SK-N-MC (cell line): ENCODE results near the gene NXF1.
A peak's percentile ranks its signal among the peaks of the same experiment; 100 is the strongest.
"Not testable (repeated sequence)": the region's sequence is repeated elsewhere in the genome, so short reads cannot be mapped to it uniquely, and the experiment has no call there.

ENCODE experiments used
- DNase-seq: peaks from one replicate; pipeline ENCODE4 v3.0.0-alpha.2; 2011; ENCODE audit warnings: low read depth, low spot score
- H3K27ac ChIP-seq: fragments of 200-600 bp; sonication (generic); 2 replicates; pipeline ENCODE4 v1.5.1; 2016; ENCODE audit warnings: mixed run types
- H3K36me3 ChIP-seq: fragments of 200-600 bp; sonication (generic); 2 replicates; pipeline ENCODE4 v1.6.1; 2017; ENCODE audit warnings: antibody characterized with exemption, low read length, mixed read lengths; ENCODE audit not compliant: insufficient read depth
- H3K4me3 ChIP-seq: fragments of 200-600 bp; sonication (generic); 2 replicates; pipeline ENCODE4 v1.5.1; 2016
- H3K9ac ChIP-seq: fragments of 200-600 bp; sonication (generic); 2 replicates; pipeline ENCODE4 v1.8.0; 2017; ENCODE audit warnings: mixed run types, mixed read lengths; ENCODE audit not compliant: insufficient read length
- H3K9me3 ChIP-seq: fragments of 200-600 bp; sonication (generic); 2 replicates; pipeline ENCODE4 v1.6.1; 2017; ENCODE audit warnings: low read depth, mild to moderate bottlenecking, antibody characterized with exemption, low read length, moderate library complexity, mixed read lengths
- EZH2 ChIP-seq: fragments of 200-600 bp; sonication (generic); IDR thresholded peaks from one replicate; pipeline ENCODE4 v1.6.1; 2017; ENCODE audit warnings: antibody characterized with exemption
- FOXP2 ChIP-seq: optimal IDR thresholded peaks from 2 replicates; pipeline ENCODE3; 2011; ENCODE audit warnings: mild to moderate bottlenecking, moderate library complexity; ENCODE audit not compliant: insufficient read depth; ENCODE audit errors: extremely low read length, control extremely low read depth
- POLR2AphosphoS5 ChIP-seq: IDR thresholded peaks from 2 replicates; pipeline ENCODE4 v1.6.1; 2012; ENCODE audit warnings: mild to moderate bottlenecking, low read depth, low read length, borderline replicate concordance

Gene NXF1

DNA sequence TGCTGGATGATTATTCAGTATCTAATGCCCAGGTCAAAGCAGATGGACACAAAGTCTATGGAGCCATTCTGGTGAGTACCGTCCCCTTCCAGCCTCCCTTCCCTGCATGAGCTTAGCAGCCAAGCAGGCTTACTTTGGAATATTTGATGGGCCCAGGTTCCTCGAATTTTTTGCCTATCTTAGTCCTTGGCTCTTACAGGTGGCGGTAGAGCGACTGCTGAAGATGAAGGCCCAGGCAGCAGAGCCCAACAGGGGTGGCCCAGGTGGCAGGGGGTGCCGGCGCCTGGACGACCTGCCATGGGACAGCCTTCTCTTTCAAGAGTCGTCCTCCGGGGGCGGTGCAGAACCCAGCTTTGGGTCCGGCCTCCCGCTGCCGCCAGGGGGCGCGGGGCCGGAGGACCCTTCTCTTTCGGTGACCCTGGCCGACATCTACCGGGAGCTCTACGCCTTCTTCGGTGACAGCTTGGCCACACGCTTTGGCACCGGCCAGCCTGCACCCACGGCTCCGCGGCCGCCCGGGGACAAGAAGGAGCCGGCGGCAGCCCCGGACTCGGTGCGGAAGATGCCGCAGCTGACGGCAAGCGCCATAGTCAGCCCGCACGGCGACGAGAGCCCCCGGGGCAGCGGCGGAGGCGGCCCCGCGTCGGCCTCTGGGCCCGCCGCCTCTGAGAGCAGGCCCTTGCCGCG lies 18.8 kb downstream of the NXF1 start:
- Histone ChIP-seq H3K4me3 (peak overlapping the region; percentile 85), H3K27ac (peak overlapping the region; percentile 89), H3K9me3 (no peaks in the 10 kb centered on the region), H3K9ac (peak overlapping the region; percentile 92), H3K36me3 (peaks cover 35% of the 10 kb centered on the region)
- TF ChIP-seq POLR2AphosphoS5 (no peak), EZH2 (no peak), FOXP2 (no peak)
- DNase-seq: no peak

DNA sequence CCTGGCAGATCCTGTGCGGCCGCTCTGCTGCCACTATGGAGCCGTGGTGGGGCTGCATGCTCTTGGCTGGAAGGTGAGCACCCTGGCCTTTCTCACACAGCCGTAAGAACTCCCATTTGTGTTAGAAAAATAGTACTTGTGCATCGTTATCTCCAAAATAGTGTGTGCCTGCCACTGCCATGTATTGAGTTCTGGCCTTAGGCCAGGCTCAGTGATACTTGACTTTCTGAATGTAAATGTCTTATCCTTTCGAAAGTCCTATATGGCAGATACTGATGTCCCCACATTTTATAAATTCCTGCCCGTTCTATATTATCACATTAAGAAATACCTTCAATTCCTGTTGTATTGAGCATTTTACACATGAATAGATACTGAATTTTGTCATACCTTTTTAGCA lies 22.5 kb downstream of the NXF1 start:
- H3K9me3 ChIP-seq: no peaks in the 10 kb centered on the region
- no peak overlapping the region for H3K9ac ChIP-seq
- H3K27ac ChIP-seq: no peak overlapping the region
- DNase-seq: no peak
- H3K4me3 ChIP-seq: no peak overlapping the region
- peaks cover 35% of the 10 kb centered on the region for H3K36me3 ChIP-seq
- TF ChIP-seq EZH2 (no peak), POLR2AphosphoS5 (no peak), FOXP2 (no peak)

DNA sequence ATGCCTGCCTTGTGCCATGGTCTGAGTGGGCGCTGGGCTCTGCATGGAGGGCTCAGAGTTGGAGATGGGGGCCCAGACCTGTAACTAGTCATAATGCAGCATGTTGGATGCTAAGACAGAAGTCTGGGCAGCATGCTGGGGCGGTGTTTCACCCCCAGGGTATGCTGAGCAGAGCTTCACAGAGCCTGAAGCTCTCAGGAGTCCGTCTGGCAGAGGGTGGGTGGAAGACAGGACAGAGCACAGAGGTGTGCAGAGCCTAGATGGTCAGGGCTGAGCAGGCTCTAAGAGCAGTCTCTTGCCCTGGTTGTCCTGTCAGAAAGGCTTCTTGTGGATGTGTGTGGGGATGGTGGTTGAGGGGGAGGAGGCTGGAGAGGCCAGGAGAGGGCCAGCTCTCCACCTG lies 26.8 kb downstream of the NXF1 start:
- no peaks in the 10 kb centered on the region for H3K9me3 ChIP-seq
- no peak overlapping the region for H3K27ac ChIP-seq
- H3K9ac ChIP-seq: no peak overlapping the region
- H3K4me3 ChIP-seq: no peak overlapping the region
- H3K36me3 ChIP-seq: peaks cover 58% of the 10 kb centered on the region; the same call in 1 of the 2 replicates
- no peak for DNase-seq
- TF ChIP-seq EZH2 (no peak), POLR2AphosphoS5 (no peak), FOXP2 (no peak)

DNA sequence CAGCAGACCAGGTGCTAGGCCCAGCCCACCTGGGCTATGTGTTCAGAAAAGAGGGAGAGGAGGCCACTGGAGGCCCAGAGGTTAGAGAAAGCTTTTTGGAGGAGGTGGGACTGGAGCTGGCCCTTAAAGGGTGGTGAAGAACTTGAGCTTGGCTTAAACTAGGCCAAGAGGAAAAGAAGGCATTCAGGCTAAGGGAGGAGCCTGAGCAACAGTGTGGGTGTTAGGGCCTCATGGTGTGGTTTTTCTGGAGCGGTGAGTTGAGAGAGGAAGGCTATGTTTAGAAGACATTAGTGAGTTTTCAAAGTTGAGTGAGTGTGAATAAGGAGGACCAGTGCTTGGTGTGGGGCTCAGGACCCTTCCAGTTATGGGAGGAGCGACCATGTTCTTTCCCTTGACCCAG lies 27.9 kb downstream of the NXF1 start:
- no peak overlapping the region for H3K27ac ChIP-seq
- peaks cover 54% of the 10 kb centered on the region; the same call in 1 of the 2 replicates for H3K36me3 ChIP-seq
- H3K9me3 ChIP-seq: no peaks in the 10 kb centered on the region
- DNase-seq: no peak
- no peak for TF ChIP-seq EZH2
- no peak for TF ChIP-seq FOXP2
- no peak for TF ChIP-seq POLR2AphosphoS5
- H3K9ac ChIP-seq: no peak overlapping the region
- H3K4me3 ChIP-seq: no peak overlapping the region

DNA sequence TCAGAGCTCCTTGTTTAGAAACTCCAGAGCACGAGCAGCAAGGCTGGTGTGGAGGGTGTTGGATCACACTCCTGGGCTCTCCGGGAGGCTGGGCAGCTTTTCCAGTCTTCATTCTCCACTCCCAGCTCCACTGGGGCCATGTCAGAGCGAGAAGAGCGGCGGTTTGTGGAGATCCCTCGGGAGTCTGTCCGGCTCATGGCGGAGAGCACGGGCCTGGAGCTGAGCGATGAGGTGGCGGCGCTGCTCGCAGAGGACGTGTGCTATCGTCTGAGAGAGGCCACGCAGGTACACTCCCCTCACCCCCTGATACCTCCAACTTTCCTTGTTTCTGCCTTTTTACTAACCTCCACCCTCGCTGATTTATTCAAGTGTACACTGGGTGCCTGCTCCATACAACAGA lies 29.6 kb downstream of the NXF1 start:
- H3K4me3 ChIP-seq: no peak overlapping the region
- no peaks in the 10 kb centered on the region for H3K9me3 ChIP-seq
- DNase-seq: no peak
- H3K36me3 ChIP-seq: peaks cover 46% of the 10 kb centered on the region; the same call in 1 of the 2 replicates
- H3K9ac ChIP-seq: no peak overlapping the region
- TF ChIP-seq POLR2AphosphoS5 (no peak), EZH2 (no peak), FOXP2 (no peak)
- no peak overlapping the region for H3K27ac ChIP-seq

DNA sequence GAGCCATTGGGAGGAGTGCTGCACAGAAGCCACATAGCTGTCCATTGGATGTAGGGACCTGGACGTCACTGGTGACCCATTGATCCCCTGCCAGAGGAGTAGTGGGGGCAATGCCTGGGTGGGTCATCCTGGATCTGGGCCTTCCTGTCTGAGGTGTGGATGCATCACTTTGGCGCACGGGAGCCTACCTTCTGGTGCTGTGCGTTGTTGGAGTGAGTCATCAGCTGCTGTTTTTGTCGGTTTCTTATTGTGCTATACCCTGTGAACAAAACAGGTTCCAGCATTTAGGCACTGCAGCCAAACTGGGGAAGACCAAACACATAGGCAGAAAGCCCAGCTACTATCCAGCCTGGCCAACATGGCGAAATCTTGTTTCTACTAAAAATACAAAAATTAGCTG lies 30.8 kb downstream of the NXF1 start:
- TF ChIP-seq POLR2AphosphoS5 (no peak), FOXP2 (no peak), EZH2 (no peak)
- no peak for DNase-seq
- Histone ChIP-seq H3K27ac (no peak overlapping the region), H3K4me3 (no peak overlapping the region), H3K9me3 (no peaks in the 10 kb centered on the region), H3K9ac (no peak overlapping the region), H3K36me3 (peaks cover 41% of the 10 kb centered on the region; the same call in 1 of the 2 replicates)

DNA sequence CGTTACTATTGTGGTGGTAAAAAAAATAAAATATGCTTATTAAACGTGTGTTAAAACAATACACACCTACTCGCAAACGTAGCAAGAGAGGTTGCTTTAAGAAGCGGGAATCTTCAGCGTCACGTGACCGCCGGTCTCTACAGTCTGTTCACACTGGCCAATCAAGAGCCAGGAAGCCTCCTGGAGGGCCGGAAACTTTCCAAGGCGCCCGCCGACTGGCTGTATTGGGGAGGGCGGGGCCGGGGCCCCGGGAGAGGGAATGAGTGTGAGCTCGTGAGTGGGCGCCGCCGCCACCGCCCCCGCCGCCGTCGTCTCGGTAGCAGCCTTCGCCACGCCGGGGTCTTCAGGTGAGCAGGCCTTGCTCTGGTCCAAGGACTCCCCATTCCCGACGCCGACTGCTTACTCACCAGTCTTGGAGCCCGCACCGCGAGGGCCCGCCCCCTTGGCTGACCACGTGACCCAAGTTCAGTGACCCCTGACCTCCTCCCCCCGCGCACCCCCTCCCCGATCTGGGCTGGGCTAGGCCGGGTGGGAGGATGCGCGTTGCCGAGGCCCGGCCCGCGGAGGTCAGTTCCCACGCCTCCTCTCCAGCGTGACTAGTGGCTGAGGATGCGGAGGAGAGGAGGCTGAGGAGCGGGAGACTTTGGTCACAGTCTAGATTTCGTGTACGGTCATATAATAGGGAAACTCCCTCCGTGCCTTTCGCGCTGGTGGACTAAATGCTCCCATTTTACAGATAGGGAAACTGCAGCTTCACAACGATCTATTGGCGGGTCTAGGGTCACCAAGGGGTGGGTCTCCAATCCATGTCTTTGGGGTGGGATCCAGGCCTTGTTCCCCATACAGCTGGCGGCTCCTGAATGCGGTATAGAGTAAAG lies 33.9 kb downstream of the NXF1 start, which contains the start of gene TAF6L:
Gene TAF6L (plus strand): TSS at position 253 of the 878 bp plus-strand sequence. CDS start 4,388 bp downstream, outside the sequence.
- Histone ChIP-seq H3K4me3 (peak within 1 kb of the TSS; percentile 93), H3K36me3 (peaks cover 28% of the 10 kb centered on the region; the same call in 1 of the 2 replicates), H3K9ac (peak within 1 kb of the TSS; percentile 86), H3K27ac (peak within 1 kb of the TSS; percentile 87), H3K9me3 (no peaks in the 10 kb centered on the region)
- TF ChIP-seq EZH2 (no peak), POLR2AphosphoS5 (peak; percentile 75; the same call in 1 of the 2 replicates)
- peak; percentile 80 for DNase-seq

DNA sequence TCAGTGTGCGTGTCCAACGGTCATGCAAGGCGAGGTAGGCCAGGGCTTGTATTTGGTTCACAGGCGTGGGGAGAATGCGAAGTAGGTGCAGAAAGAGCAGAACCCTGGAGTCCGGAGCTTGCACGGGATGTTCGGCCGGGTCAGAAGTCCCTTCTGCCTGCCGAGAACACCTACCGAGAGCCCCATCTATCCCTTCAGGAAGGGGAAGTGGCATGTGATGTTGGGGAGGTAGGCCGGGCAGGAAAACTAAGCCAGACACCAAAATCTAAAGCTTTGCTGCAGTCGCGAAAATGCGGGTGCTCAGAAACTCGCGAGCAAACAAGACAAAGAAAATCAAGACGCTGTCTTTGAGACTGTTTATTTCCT lies 34.5 kb downstream of the NXF1 start:
- Histone ChIP-seq H3K4me3 (peak overlapping the region; percentile 93), H3K36me3 (peaks cover 26% of the 10 kb centered on the region; the same call in 1 of the 2 replicates), H3K9ac (peak overlapping the region; percentile 82), H3K9me3 (no peaks in the 10 kb centered on the region), H3K27ac (peak overlapping the region; percentile 87)
- TF ChIP-seq FOXP2 (no peak), EZH2 (no peak), POLR2AphosphoS5 (no peak)
- DNase-seq: no peak

DNA sequence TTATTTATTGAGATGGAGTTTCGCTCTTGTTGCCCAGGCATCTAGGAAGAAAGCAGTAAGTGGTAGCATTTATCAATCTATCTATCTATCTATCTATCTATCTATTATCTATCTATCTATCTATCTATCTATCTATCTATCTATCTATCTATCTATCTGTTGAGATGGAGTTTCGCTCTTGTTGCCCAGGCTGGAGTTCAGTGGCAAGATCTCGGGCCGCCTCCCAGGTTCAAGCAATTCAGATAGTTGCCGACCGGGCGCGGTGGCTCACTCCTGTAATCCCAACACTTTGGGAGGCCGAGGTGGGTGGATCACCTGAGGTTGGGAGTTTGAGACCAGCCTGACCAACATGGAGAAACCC lies 44.4 kb downstream of the NXF1 start:
- not testable (repeated sequence) for H3K9ac ChIP-seq, H3K36me3 ChIP-seq, H3K27ac ChIP-seq, H3K9me3 ChIP-seq, DNase-seq
- peak overlapping the region; percentile 99 for H3K4me3 ChIP-seq
